Body of pancreas (tissue), 4 donors: Measurements from ENCODE around the gene IVD. TPM values are rescaled to one million over a fixed set of nuclear protein-coding genes. Genes with fewer than 3 reads are reported as not detected.

Experiments
- ATAC-seq: fragments of 150-250 bp; one replicate; pipeline ENCODE4 v1.9.1; 2016
- DNase-seq, 4 donors: peaks; one replicate each; pipeline ENCODE4 v3.0.0-alpha.2; 2019
- H3K27ac ChIP-seq, 4 donors: fragments of 200-600 bp; sonication (generic); 1 replicate in 3 of 4; 2 replicates in 1 of 4; pipeline versions ENCODE4 v1.5.1 to v1.6.1; 2016 to 2019; ENCODE audit warnings: mild to moderate bottlenecking in 1 of 4, mixed read lengths in 1 of 4, moderate library complexity in 1 of 4
- H3K27me3 ChIP-seq, 2 donors: fragments of 200-600 bp; sonication (generic); one replicate each; pipeline ENCODE4 v1.6.0; 2016; ENCODE audit warnings: mild to moderate bottlenecking in 1 of 2
- H3K36me3 ChIP-seq, 2 donors: fragments of 200-600 bp; sonication (generic); replicated peaks in 1 of 2; 2 replicates each; pipeline ENCODE4 v1.5.1; 2016; ENCODE audit warnings: low read depth in 2 of 2; ENCODE audit not compliant: insufficient read depth in 1 of 2
- H3K4me1 ChIP-seq: fragments of 200-600 bp; sonication (generic); one replicate; pipeline ENCODE4 v1.6.0; 2016
- H3K4me3 ChIP-seq, 2 donors: fragments of 200-600 bp; sonication (generic); 1 replicate in 1 of 2; 2 replicates in 1 of 2; pipeline ENCODE4 v1.5.1; 2016 to 2019
- H3K9me3 ChIP-seq, 3 donors: fragments of 200-600 bp; sonication (generic); 1 replicate in 2 of 3; 2 replicates in 1 of 3; pipeline ENCODE4 v1.5.1; 2016
- CTCF ChIP-seq, 7 experiments: fragments of 450-650 bp in 4 of 7; fragments of 200-600 bp in 3 of 7; sonication (generic) in 3 of 7; IDR thresholded peaks; one replicate each; pipeline ENCODE4 v1.5.1; 2016 to 2019; ENCODE audit warnings: antibody characterized with exemption in 7 of 7
- POLR2A ChIP-seq, 3 donors: fragments of 450-650 bp; IDR thresholded peaks; one replicate each; pipeline ENCODE4 v1.6.1; 2016; ENCODE audit warnings: antibody characterized with exemption in 3 of 3, mild to moderate bottlenecking in 2 of 3
- WGBS, 2 donors: methylation state at CpG; one replicate each; pipeline ENCODE4 v1.1.5; 2017; 5-methylcytosine and 5-hydroxymethylcytosine counted together
- intact Hi-C: fragments of 100-400 bp; cut with DNase I; formaldehyde crosslinking; loops from one replicate; pipeline ENCODE4 v1.15.1; 2023
- total RNA-seq, 2 donors: library from RNA; depleted of rRNA; stranded (reverse); fragments of >200 nt; gene quantifications; one replicate each; pipeline ENCODE4 v1.1.0, GENCODE V29; 2016

The IVD gene
- total RNA-seq, 2 donors from 2014 or later = 30.3 to 34.0 TPM

DNA sequence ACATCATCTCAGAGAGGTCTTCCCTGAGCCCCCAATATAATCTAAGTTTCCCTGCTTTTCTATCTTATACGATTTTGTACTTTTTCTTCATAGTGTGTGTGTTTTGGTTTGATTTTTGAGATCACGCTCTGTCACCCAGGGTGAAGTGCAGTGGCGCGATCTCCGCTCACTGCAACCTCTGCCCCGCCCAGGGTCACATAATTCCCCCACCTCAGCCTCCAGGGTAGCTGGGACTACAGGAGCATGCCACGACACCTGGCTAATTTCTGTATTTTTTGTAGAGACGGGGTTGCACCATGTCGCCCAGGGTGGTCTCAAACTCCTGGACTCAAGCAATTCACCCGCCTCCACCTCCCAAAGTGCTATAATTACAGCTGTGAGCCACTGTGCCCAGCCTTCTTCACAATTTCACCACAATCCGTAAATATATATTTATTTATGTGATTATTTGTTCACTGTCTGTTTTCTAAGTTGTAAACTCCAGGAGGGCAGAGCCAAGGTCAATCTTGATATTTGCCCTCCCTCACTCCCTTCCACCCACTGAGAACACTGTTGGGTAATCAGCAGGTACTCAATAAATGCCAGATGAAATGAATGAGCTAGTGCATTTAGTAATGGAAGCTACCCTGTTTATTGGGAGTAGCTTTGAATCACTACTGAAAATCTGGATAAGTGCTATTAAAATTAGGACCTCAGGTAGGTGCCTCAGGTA lies 23.6 kb upstream of the IVD start:
- Histone ChIP-seq H3K4me1 (peaks cover 17% of the 10 kb centered on the region), H3K36me3 (peaks cover 0 to 2% of the 10 kb centered on the region in 2 donors), H3K27ac (no peak overlapping the region), H3K27me3 (no peaks in the 10 kb centered on the region), H3K4me3 (no peak overlapping the region), H3K9me3 (no peaks in the 10 kb centered on the region)
- WGBS, 2 donors = 81 to 82% methylated on average over 11 of the region's 11 CpGs
- DNase-seq = no peak
- no peak for ATAC-seq
- TF ChIP-seq CTCF (IDR thresholded peaks at IDR 0.05) = no peak
- no peak for TF ChIP-seq POLR2A (IDR thresholded peaks at IDR 0.05)
- intact Hi-C loops = no loop called here

DNA sequence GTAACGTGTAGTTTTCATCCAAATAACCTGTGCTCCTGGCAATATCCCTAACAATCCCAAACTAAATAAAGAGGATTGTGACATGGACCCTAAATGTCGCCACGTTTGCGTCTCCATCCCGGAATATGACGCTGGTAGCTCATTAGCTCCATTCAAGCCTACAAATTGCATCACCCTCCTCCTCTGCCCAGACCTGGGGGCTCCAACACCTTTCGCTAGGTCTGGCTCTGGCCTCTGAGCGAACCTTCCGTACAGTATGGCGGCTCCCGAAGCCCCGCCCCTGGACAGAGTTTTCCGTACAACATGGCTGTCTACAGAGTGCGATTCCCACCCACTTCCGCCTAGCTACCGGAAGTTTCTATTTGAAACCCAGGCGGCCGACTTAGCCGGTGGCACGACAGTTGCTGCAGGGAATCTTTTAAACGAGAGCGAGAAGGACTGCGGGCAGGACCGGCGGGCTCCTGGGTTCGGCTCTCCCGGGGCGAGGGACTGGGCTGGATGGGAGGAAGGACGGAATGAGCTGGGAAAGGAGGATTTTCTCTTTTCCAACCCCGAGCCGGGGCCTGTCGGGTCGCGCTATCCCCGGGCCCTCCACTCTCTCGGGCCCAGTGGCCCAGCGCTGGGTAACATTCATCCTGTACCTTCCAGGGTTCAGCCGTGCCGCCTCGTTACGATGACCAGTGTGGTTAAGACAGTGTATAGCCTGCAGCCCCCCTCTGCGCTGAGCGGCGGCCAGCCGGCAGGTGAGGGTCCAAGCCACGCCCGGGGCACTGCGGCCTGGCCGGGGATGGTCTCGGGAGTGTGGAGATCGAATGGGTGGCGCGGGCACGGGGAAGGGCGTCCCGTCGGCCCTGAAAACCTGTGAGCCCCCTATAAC lies 22.8 kb upstream of the IVD start, which contains the start of gene KNSTRN:
Gene KNSTRN, plus strand, starts transcription at position 142 of the 877 bp plus-strand sequence. Its CDS starts 115 bp downstream, at position 257.
- peak within 1 kb of the TSS in 2 of 4 donors; percentile 1 to 27 for H3K27ac ChIP-seq

DNA sequence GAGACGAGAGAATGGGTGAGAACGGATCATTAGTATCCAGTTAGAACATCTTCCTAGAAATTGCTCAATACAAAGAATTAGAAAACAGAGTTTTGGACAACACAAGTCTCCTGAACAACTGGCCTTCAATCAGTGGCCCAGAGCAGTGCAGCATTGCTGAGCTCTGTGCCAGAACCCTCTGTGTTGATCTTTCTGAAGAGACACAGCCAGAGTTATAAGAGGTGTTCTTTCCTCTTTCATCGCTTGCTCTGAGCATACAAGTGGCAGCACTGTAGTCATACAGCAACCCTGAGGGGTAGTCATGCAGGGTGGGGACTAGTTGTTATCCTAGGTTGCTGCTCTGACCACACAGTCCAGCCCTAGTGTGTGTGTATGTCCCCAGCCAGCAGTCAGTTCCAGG lies 19.1 kb upstream of the IVD start:
- intact Hi-C loops = no loop called here
- no peak for TF ChIP-seq CTCF (IDR thresholded peaks at IDR 0.05)
- no peak for TF ChIP-seq POLR2A (IDR thresholded peaks at IDR 0.05)
- H3K9me3 ChIP-seq = no peaks in the 10 kb centered on the region
- H3K27me3 ChIP-seq = no peaks in the 10 kb centered on the region
- H3K27ac ChIP-seq = no peak overlapping the region
- peaks cover 24% of the 10 kb centered on the region for H3K4me1 ChIP-seq
- no peak for ATAC-seq
- peaks cover 0 to 2% of the 10 kb centered on the region in 2 donors for H3K36me3 ChIP-seq
- no peak overlapping the region for H3K4me3 ChIP-seq
- WGBS, 2 donors = 89 to 96% methylated on average over 3 of the region's 3 CpGs
- DNase-seq = no peak

More for the DNA sequence above, 22.8 kb upstream of the IVD start, which contains the start of gene KNSTRN:
- 4 to 10% methylated on average over 10 to 56 of the region's 57 CpGs for WGBS, 2 donors
- DNase-seq (peak; percentile 93 to 95 (median 94)), ATAC-seq (peak; percentile 98)
- peak in 2 of 3 donors; percentile 49 to 57 for TF ChIP-seq POLR2A (IDR thresholded peaks at IDR 0.05)
- TF ChIP-seq CTCF (IDR thresholded peaks at IDR 0.05) = no peak
- no peaks in the 10 kb centered on the region for H3K9me3 ChIP-seq
- peaks cover 0 to 2% of the 10 kb centered on the region in 2 donors for H3K36me3 ChIP-seq
- intact Hi-C loops = no loop called here
- H3K27me3 ChIP-seq = no peaks in the 10 kb centered on the region
- peaks cover 17% of the 10 kb centered on the region for H3K4me1 ChIP-seq
- H3K4me3 ChIP-seq = peak within 1 kb of the TSS; percentile 76 to 88

DNA sequence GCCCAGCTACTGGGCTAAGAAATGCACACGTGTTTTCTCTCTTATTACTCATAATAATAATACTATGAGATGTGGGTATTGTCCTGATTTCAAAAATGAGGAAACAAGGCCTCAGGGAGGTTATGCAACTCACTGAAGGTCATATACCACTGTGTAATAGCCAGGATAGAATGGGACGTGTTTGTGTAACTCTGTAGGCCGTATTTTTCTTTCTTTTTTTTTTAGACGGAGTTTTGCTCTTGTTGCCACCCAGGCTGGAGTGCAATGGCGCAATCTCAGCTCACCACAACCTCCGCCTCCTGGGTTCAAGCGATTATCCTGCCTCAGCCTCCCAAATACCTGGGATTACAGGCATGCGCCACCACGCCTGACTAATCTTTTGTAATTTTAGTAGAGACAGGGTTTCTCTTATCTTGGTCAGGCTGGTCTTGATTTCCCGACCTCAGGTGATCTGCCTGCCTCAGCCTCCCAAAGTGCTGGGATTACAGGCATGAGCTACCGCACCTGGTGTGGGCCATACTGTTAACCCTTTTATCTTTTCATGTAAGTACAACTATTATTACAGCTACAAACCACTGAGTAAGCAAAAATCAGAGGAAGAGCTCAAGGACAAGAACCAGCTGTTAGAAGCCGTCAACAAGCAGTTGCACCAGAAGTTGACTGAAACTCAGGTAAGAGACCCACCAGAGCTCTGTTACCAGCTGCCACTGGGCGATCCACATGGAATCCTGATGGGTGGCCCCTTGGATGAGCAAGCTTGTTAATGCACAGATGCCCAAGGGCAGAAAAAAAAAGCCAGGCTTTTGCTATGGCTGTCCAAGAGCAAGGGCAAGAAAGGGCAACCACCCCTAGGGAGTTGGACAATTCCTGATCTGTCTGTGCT lies 16.4 kb upstream of the IVD start:
- DNase-seq (peak in 1 of 4 donors; percentile 49), ATAC-seq (no peak)
- peaks cover 0 to 4% of the 10 kb centered on the region in 2 donors for H3K36me3 ChIP-seq
- no peaks in the 10 kb centered on the region for H3K9me3 ChIP-seq
- TF ChIP-seq POLR2A (IDR thresholded peaks at IDR 0.05) (no peak), CTCF (IDR thresholded peaks at IDR 0.05) (no peak)
- peak overlapping the region in 1 of 4 donors; percentile 36 for H3K27ac ChIP-seq
- peaks cover 8% of the 10 kb centered on the region for H3K4me1 ChIP-seq
- intact Hi-C loops = no loop called here
- WGBS, 2 donors = 85 to 89% methylated on average over 13 of the region's 13 CpGs
- H3K4me3 ChIP-seq = no peak overlapping the region
- H3K27me3 ChIP-seq = no peaks in the 10 kb centered on the region
